Suprapubic skin (tissue), 3 donors: Measurements from ENCODE around the gene MYCBP.

ENCODE experiments used
- EP300 ChIP-seq: sonication (generic); formaldehyde crosslinking; IDR thresholded peaks from one replicate; pipeline ENCODE4 v1.6.1; 2017; ENCODE audit warnings: antibody characterized with exemption
- POLR2A ChIP-seq, 2 donors: fragments of 450-650 bp; IDR thresholded peaks; one replicate each; pipeline ENCODE4 v1.6.1; 2017; ENCODE audit warnings: antibody characterized with exemption in 2 of 2, mild to moderate bottlenecking in 2 of 2, moderate library complexity in 2 of 2
- TF ChIP-seq, protein P1 (sequence below), 2 donors: fragments of 200-600 bp in 1 of 2; fragments of 450-650 bp in 1 of 2; sonication (generic) in 1 of 2; IDR thresholded peaks; one replicate each; pipeline ENCODE4 v1.5.1; 2016 to 2019; ENCODE audit warnings: antibody characterized with exemption in 2 of 2, mild to moderate bottlenecking in 1 of 2, moderate library complexity in 1 of 2

DNA sequence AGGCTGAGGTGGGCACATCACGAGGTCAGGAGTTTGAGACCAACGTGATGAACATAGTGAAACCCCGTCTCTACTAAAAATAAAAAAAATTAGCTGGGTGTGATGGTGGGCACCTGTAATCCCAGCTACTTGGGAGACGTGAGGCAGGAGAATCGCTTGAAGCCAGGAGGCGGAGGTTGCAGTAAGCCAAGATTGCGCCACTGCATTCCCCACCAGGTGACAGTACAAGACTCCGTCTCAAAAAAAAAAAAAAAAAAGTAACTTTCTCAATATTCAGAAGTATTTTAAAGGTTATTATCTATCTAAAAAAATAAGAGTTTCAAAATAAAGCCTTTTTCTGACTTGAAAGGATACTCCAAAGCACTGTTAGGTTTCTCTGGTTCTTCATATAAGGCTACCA, 5.9 kb downstream of the MYCBP start:
- no peak for TF ChIP-seq POLR2A (IDR thresholded peaks at IDR 0.05)
- TF ChIP-seq, protein P1, sequence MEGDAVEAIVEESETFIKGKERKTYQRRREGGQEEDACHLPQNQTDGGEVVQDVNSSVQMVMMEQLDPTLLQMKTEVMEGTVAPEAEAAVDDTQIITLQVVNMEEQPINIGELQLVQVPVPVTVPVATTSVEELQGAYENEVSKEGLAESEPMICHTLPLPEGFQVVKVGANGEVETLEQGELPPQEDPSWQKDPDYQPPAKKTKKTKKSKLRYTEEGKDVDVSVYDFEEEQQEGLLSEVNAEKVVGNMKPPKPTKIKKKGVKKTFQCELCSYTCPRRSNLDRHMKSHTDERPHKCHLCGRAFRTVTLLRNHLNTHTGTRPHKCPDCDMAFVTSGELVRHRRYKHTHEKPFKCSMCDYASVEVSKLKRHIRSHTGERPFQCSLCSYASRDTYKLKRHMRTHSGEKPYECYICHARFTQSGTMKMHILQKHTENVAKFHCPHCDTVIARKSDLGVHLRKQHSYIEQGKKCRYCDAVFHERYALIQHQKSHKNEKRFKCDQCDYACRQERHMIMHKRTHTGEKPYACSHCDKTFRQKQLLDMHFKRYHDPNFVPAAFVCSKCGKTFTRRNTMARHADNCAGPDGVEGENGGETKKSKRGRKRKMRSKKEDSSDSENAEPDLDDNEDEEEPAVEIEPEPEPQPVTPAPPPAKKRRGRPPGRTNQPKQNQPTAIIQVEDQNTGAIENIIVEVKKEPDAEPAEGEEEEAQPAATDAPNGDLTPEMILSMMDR (IDR thresholded peaks at IDR 0.05), result no peak
- TF ChIP-seq EP300, result no peak
